Measurements from ENCODE around the gene OBSL1. TPM values are rescaled to one million over a fixed set of nuclear protein-coding genes. Genes with fewer than 3 reads are reported as not detected.

OBSL1 gene
- total RNA-seq, 2 experiments from 2014 or later, result 1.3 to 1.4 TPM

- ChIA-PET CTCF (interaction anchor here (1.0 to 2.0 kb wide), 2 partner anchors 21 to 79 kb away, joined by 3 to 4 read pairs; no protein-coding TSS in a partner anchor), POLR2A (no interaction called here)
- no peaks in the 10 kb centered on the region for H3K9me3 Mint-ChIP-seq
- DNase-seq (no peak), ATAC-seq (no peak)
- TF ChIP-seq CTCF (IDR thresholded peaks at IDR 0.05), result no peak
- H3K27me3 Mint-ChIP-seq, result peaks cover 12% of the 10 kb centered on the region
- no peak overlapping the region for H3K27ac Mint-ChIP-seq
- H3K4me3 Mint-ChIP-seq, result no peak overlapping the region
- intact Hi-C loops (cut with micrococcal nuclease), result no loop called here
- H3K36me3 Mint-ChIP-seq (ENCODE audit: low read depth), result no peaks in the 10 kb centered on the region
- H3K4me1 Mint-ChIP-seq (ENCODE audit: low read depth), result no peaks in the 10 kb centered on the region
These were observed 7.9 kb downstream of the OBSL1 start for GRCh38 chr2:219563271-219563928.

- TF ChIP-seq CTCF (IDR thresholded peaks at IDR 0.05), result no peak
- ChIA-PET CTCF (interaction anchor here (0.8 to 1.6 kb wide), 4 partner anchors 13 to 80 kb away, joined by 3 to 6 read pairs (median 4); no protein-coding TSS in a partner anchor), POLR2A (no interaction called here)
- Mint-ChIP-seq H3K4me1 (ENCODE audit: low read depth) (no peaks in the 10 kb centered on the region), H3K9me3 (no peaks in the 10 kb centered on the region), H3K36me3 (ENCODE audit: low read depth) (no peaks in the 10 kb centered on the region), H3K27me3 (peaks cover 8% of the 10 kb centered on the region), H3K4me3 (no peak overlapping the region), H3K27ac (no peak overlapping the region)
- ATAC-seq (no peak), DNase-seq (no peak)
- intact Hi-C loops (cut with micrococcal nuclease), result no loop called here
These were observed 9.0 kb downstream of the OBSL1 start for GRCh38 chr2:219562049-219563020.

- POLR2A ChIA-PET, result no interaction called here
- Mint-ChIP-seq H3K27ac (no peak overlapping the region), H3K9me3 (no peaks in the 10 kb centered on the region), H3K36me3 (ENCODE audit: low read depth) (no peaks in the 10 kb centered on the region), H3K4me1 (ENCODE audit: low read depth) (no peaks in the 10 kb centered on the region), H3K4me3 (no peak overlapping the region), H3K27me3 (peaks cover 8% of the 10 kb centered on the region)
- DNase-seq (no peak), ATAC-seq (no peak)
- CTCF ChIA-PET, result interaction anchor here (0.7 to 2.7 kb wide), 24 partner anchors 8 to 173 kb away, joined by 3 to 26 read pairs (median 6); partner anchors contain the start of genes CHPF, DNPEP, INHA and OBSL1
- TF ChIP-seq CTCF (IDR thresholded peaks at IDR 0.05), result no peak
- intact Hi-C loops (cut with micrococcal nuclease), result no loop called here
These were observed 9.9 kb downstream of the OBSL1 start for GRCh38 chr2:219561179-219562048.

- no peaks in the 10 kb centered on the region for H3K9me3 Mint-ChIP-seq
- H3K27me3 Mint-ChIP-seq, result peaks cover 6% of the 10 kb centered on the region
- ChIA-PET CTCF (interaction anchor here (0.6 to 2.7 kb wide), 37 partner anchors 9 to 172 kb away, joined by 3 to 26 read pairs (median 6); partner anchors contain the start of genes CHPF, DNPEP, GMPPA and INHA), POLR2A (interaction anchor here (1.1 kb wide), 1 partner anchor 10 kb away, joined by 3 read pairs; the partner anchor contains the start of gene OBSL1)
- no peak for DNase-seq
- no peak overlapping the region for H3K27ac Mint-ChIP-seq
- H3K4me1 Mint-ChIP-seq (ENCODE audit: low read depth), result no peaks in the 10 kb centered on the region
- H3K4me3 Mint-ChIP-seq, result no peak overlapping the region
- no peak for TF ChIP-seq CTCF (IDR thresholded peaks at IDR 0.05)
- ATAC-seq, result no peak
- intact Hi-C loops (cut with micrococcal nuclease), result no loop called here
- no peaks in the 10 kb centered on the region for H3K36me3 Mint-ChIP-seq (ENCODE audit: low read depth)
These were observed 10.5 kb downstream of the OBSL1 start for GRCh38 chr2:219560893-219561178.
